SK-N-SH (cell line): ENCODE results near the gene KLF18.

Source experiments
- CTCF ChIP-seq: fragments of 200-600 bp; sonication (generic); IDR thresholded peaks from 2 replicates; pipeline ENCODE4 v1.6.1; 2017; ENCODE audit warnings: antibody characterized with exemption, mild to moderate bottlenecking, moderate library complexity
- GATA2 ChIP-seq: sonication (generic); formaldehyde crosslinking; IDR thresholded peaks from 2 replicates; pipeline ENCODE4 v1.5.0; 2020; ENCODE audit warnings: mild to moderate bottlenecking, missing genetic modification reagents
- MEF2A ChIP-seq: IDR thresholded peaks from 2 replicates; pipeline ENCODE4 v1.4.0; 2012; ENCODE audit warnings: low read depth, borderline replicate concordance
- TF ChIP-seq, protein P1 (sequence below): IDR thresholded peaks from 2 replicates; pipeline ENCODE4 v1.6.1; 2012; ENCODE audit warnings: mild to moderate bottlenecking, low read depth, low read length, moderate library complexity
- TF ChIP-seq, protein P2 (sequence below): IDR thresholded peaks from 2 replicates; pipeline ENCODE4 v1.4.0; 2012; ENCODE audit warnings: low read depth
- TF ChIP-seq, protein P3 (sequence below): IDR thresholded peaks from 2 replicates; pipeline ENCODE4; 2012

GRCh38 chr1:44134071-44134920, 7.1 kb downstream of the KLF18 start:
- TF ChIP-seq, protein P1, sequence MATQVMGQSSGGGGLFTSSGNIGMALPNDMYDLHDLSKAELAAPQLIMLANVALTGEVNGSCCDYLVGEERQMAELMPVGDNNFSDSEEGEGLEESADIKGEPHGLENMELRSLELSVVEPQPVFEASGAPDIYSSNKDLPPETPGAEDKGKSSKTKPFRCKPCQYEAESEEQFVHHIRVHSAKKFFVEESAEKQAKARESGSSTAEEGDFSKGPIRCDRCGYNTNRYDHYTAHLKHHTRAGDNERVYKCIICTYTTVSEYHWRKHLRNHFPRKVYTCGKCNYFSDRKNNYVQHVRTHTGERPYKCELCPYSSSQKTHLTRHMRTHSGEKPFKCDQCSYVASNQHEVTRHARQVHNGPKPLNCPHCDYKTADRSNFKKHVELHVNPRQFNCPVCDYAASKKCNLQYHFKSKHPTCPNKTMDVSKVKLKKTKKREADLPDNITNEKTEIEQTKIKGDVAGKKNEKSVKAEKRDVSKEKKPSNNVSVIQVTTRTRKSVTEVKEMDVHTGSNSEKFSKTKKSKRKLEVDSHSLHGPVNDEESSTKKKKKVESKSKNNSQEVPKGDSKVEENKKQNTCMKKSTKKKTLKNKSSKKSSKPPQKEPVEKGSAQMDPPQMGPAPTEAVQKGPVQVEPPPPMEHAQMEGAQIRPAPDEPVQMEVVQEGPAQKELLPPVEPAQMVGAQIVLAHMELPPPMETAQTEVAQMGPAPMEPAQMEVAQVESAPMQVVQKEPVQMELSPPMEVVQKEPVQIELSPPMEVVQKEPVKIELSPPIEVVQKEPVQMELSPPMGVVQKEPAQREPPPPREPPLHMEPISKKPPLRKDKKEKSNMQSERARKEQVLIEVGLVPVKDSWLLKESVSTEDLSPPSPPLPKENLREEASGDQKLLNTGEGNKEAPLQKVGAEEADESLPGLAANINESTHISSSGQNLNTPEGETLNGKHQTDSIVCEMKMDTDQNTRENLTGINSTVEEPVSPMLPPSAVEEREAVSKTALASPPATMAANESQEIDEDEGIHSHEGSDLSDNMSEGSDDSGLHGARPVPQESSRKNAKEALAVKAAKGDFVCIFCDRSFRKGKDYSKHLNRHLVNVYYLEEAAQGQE = no peak
- TF ChIP-seq CTCF (no peak), GATA2 (no peak), MEF2A (no peak)
- TF ChIP-seq, protein P2, sequence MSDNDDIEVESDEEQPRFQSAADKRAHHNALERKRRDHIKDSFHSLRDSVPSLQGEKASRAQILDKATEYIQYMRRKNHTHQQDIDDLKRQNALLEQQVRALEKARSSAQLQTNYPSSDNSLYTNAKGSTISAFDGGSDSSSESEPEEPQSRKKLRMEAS = no peak
- TF ChIP-seq, protein P3, sequence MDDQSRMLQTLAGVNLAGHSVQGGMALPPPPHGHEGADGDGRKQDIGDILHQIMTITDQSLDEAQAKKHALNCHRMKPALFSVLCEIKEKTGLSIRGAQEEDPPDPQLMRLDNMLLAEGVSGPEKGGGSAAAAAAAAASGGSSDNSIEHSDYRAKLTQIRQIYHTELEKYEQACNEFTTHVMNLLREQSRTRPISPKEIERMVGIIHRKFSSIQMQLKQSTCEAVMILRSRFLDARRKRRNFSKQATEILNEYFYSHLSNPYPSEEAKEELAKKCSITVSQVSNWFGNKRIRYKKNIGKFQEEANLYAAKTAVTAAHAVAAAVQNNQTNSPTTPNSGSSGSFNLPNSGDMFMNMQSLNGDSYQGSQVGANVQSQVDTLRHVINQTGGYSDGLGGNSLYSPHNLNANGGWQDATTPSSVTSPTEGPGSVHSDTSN = no peak
